Activated T-helper 2 cell treated with anti-CD3 and anti-CD28 coated beads, Interferon-gamma antibody, Interleukin-2, Interleukin-4, amounts not matched to agents 10 μg/mL and 5 μg/mL and 100 μg/mL, durations not matched to agents 14 hours and 24 hours and 36 hours (primary cell): ENCODE data around the gene ENDOV. TPM values are rescaled to one million over a fixed set of nuclear protein-coding genes. Genes with fewer than 3 reads are reported as not detected.

ENCODE experiments used
- DNase-seq: peaks from one replicate; pipeline ENCODE4 v3.0.0; 2021; ENCODE audit warnings: low spot score
- H3K27ac Mint-ChIP-seq: one replicate; pipeline ENCODE4 v1.8.0; 2021; ENCODE audit warnings: mixed read lengths
- H3K27me3 Mint-ChIP-seq: one replicate; pipeline ENCODE4 v1.8.0; 2021; ENCODE audit warnings: low read depth, mixed read lengths
- H3K36me3 Mint-ChIP-seq: one replicate; pipeline ENCODE4 v1.8.0; 2021; ENCODE audit warnings: low read depth, mixed read lengths
- H3K4me1 Mint-ChIP-seq: one replicate; pipeline ENCODE4 v1.8.0; 2021; ENCODE audit warnings: low read depth, mixed read lengths
- H3K4me3 Mint-ChIP-seq: one replicate; pipeline ENCODE4 v1.8.0; 2021; ENCODE audit warnings: low read depth, mild to moderate bottlenecking, moderate library complexity, mixed read lengths
- H3K9me3 Mint-ChIP-seq: one replicate; pipeline ENCODE4 v1.8.0; 2021; ENCODE audit warnings: mixed read lengths
- intact Hi-C: fragments of 100-400 bp; cut with micrococcal nuclease; formaldehyde crosslinking; loops from one replicate; pipeline ENCODE4 v1.15.1; 2023
- total RNA-seq: library from RNA; stranded (reverse); gene quantifications from 2 replicates; pipeline ENCODE4 v1.2.3, GENCODE V29; 2022

Gene ENDOV
- total RNA-seq, 1 donor from 2014 or later, result 16.1 TPM

GRCh38 chr17:80380555-80381002, 34.4 kb upstream of the ENDOV start:
- no peak overlapping the region for H3K27ac Mint-ChIP-seq
- H3K36me3 Mint-ChIP-seq, result peaks cover 97% of the 10 kb centered on the region
- no peak for DNase-seq
- H3K4me1 Mint-ChIP-seq, result peaks cover 5% of the 10 kb centered on the region
- no peak overlapping the region for H3K4me3 Mint-ChIP-seq
- intact Hi-C loops, result no loop called here
- H3K9me3 Mint-ChIP-seq, result no peaks in the 10 kb centered on the region
- no peaks in the 10 kb centered on the region for H3K27me3 Mint-ChIP-seq

- Mint-ChIP-seq H3K4me3 (no peak overlapping the region), H3K4me1 (peaks cover 5% of the 10 kb centered on the region), H3K36me3 (peaks cover 97% of the 10 kb centered on the region), H3K27me3 (no peaks in the 10 kb centered on the region), H3K9me3 (no peaks in the 10 kb centered on the region), H3K27ac (no peak overlapping the region)
- intact Hi-C loops, result no loop called here
- no peak for DNase-seq
Observed at GRCh38 chr17:80381416-80381923, 33.5 kb upstream of the ENDOV start.

GRCh38 chr17:80382446-80382845, 32.5 kb upstream of the ENDOV start:
- H3K36me3 Mint-ChIP-seq, result peaks cover 95% of the 10 kb centered on the region
- no peak overlapping the region for H3K27ac Mint-ChIP-seq
- H3K4me1 Mint-ChIP-seq, result peaks cover 5% of the 10 kb centered on the region
- DNase-seq, result no peak
- no peaks in the 10 kb centered on the region for H3K9me3 Mint-ChIP-seq
- H3K4me3 Mint-ChIP-seq, result no peak overlapping the region
- no peaks in the 10 kb centered on the region for H3K27me3 Mint-ChIP-seq
- intact Hi-C loops, result no loop called here

GRCh38 chr17:80382956-80383355, 32.0 kb upstream of the ENDOV start:
- Mint-ChIP-seq H3K27me3 (no peaks in the 10 kb centered on the region), H3K36me3 (peaks cover 94% of the 10 kb centered on the region), H3K27ac (no peak overlapping the region), H3K4me1 (peaks cover 5% of the 10 kb centered on the region), H3K9me3 (no peaks in the 10 kb centered on the region), H3K4me3 (no peak overlapping the region)
- DNase-seq, result no peak
- intact Hi-C loops, result no loop called here

GRCh38 chr17:80384078-80384960, 30.6 kb upstream of the ENDOV start:
- Mint-ChIP-seq H3K27ac (peak overlapping the region; percentile 61), H3K4me3 (no peak overlapping the region), H3K4me1 (peaks cover 5% of the 10 kb centered on the region), H3K27me3 (no peaks in the 10 kb centered on the region), H3K9me3 (no peaks in the 10 kb centered on the region), H3K36me3 (peaks cover 94% of the 10 kb centered on the region)
- intact Hi-C loops, result no loop called here
- no peak for DNase-seq

DNA sequence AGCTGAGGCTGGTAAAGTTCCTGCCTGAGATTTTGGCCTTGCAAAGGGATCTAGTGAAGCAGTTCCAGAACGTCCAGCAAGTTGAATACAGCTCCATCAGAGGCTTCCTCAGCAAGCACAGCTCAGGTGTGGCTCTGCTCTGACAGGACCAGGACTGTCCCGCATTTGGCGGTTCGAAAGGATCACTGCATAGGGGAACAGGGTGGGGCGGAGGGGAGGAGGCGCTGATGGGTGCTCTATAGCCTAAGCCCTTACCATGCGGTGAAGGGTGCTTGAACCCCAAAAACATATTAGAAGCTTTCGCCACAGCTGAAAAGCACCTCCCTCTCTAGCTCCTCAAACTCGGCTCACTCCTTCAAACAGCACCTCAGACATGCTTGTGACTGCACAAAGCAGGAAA, 29.9 kb upstream of the ENDOV start:
- no peak overlapping the region for H3K27ac Mint-ChIP-seq
- H3K4me1 Mint-ChIP-seq, result peaks cover 5% of the 10 kb centered on the region
- no peak for DNase-seq
- no peak overlapping the region for H3K4me3 Mint-ChIP-seq
- intact Hi-C loops, result no loop called here
- no peaks in the 10 kb centered on the region for H3K9me3 Mint-ChIP-seq
- peaks cover 94% of the 10 kb centered on the region for H3K36me3 Mint-ChIP-seq
- no peaks in the 10 kb centered on the region for H3K27me3 Mint-ChIP-seq

DNA sequence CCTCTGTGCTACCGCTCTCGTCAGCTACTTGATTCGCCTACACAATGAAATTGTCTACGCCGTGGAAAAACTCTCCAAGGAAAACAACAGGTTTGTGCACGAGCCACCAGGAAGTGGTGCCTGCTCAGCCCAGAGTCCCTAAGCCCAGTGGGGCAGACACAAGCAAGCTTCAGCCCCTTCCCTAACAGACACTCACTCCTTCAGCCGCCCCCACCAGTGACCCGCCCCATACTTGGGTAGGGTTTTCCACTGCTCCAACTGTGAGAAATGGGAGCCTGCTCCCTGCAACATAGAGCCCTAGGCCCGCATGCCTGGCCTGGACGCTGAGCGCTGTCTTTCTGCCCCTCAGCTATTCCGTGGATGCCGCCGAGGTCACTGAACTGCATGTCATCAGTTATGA, 28.6 kb upstream of the ENDOV start:
- H3K36me3 Mint-ChIP-seq, result peaks cover 90% of the 10 kb centered on the region
- H3K27me3 Mint-ChIP-seq, result no peaks in the 10 kb centered on the region
- DNase-seq, result no peak
- H3K27ac Mint-ChIP-seq, result no peak overlapping the region
- H3K4me3 Mint-ChIP-seq, result no peak overlapping the region
- intact Hi-C loops, result no loop called here
- H3K9me3 Mint-ChIP-seq, result no peaks in the 10 kb centered on the region
- H3K4me1 Mint-ChIP-seq, result peaks cover 5% of the 10 kb centered on the region

GRCh38 chr17:80387071-80387470, 27.9 kb upstream of the ENDOV start:
- Mint-ChIP-seq H3K4me3 (no peak overlapping the region), H3K4me1 (peaks cover 5% of the 10 kb centered on the region), H3K27me3 (no peaks in the 10 kb centered on the region), H3K36me3 (peaks cover 89% of the 10 kb centered on the region), H3K9me3 (no peaks in the 10 kb centered on the region), H3K27ac (no peak overlapping the region)
- DNase-seq, result no peak
- intact Hi-C loops, result no loop called here

- peaks cover 87% of the 10 kb centered on the region for H3K36me3 Mint-ChIP-seq
- DNase-seq, result no peak
- intact Hi-C loops, result no loop called here
- no peaks in the 10 kb centered on the region for H3K9me3 Mint-ChIP-seq
- H3K4me1 Mint-ChIP-seq, result peaks cover 5% of the 10 kb centered on the region
- H3K27me3 Mint-ChIP-seq, result no peaks in the 10 kb centered on the region
- no peak overlapping the region for H3K27ac Mint-ChIP-seq
- no peak overlapping the region for H3K4me3 Mint-ChIP-seq
Observed at GRCh38 chr17:80388175-80388574, 26.8 kb upstream of the ENDOV start.

DNA sequence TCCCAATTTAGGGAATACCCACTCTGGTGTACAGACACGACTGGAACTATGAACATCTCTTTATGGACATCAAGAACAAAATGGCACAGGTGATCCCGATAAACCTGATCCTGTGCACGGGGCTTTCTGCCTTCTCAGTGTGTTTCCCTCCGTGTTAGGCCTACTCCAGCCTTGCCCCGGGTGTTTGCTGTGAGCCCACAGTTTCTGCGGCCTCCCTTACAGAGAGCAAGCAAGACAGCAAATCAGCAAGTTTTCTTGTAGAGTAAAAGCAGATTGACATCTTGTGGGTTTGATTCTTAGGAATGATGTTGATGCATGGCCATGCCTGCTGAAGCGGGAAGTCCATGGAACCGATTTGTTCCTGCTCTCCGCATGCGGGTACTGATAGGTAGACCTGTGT, 26.4 kb upstream of the ENDOV start:
- Mint-ChIP-seq H3K27ac (no peak overlapping the region), H3K36me3 (peaks cover 87% of the 10 kb centered on the region), H3K4me3 (no peak overlapping the region), H3K4me1 (peaks cover 5% of the 10 kb centered on the region), H3K9me3 (no peaks in the 10 kb centered on the region), H3K27me3 (no peaks in the 10 kb centered on the region)
- DNase-seq, result no peak
- intact Hi-C loops, result no loop called here

- intact Hi-C loops, result no loop called here
- Mint-ChIP-seq H3K27me3 (no peaks in the 10 kb centered on the region), H3K27ac (peak overlapping the region; percentile 46), H3K4me3 (no peak overlapping the region), H3K4me1 (no peaks in the 10 kb centered on the region), H3K9me3 (no peaks in the 10 kb centered on the region), H3K36me3 (peaks cover 87% of the 10 kb centered on the region)
- no peak for DNase-seq
Observed at GRCh38 chr17:80389011-80389995, 25.7 kb upstream of the ENDOV start.

- intact Hi-C loops, result no loop called here
- no peaks in the 10 kb centered on the region for H3K9me3 Mint-ChIP-seq
- peaks cover 68% of the 10 kb centered on the region for H3K36me3 Mint-ChIP-seq
- H3K4me3 Mint-ChIP-seq, result no peak overlapping the region
- no peak overlapping the region for H3K27ac Mint-ChIP-seq
- DNase-seq, result no peak
- H3K4me1 Mint-ChIP-seq, result peaks cover 8% of the 10 kb centered on the region
- H3K27me3 Mint-ChIP-seq, result no peaks in the 10 kb centered on the region
Observed at GRCh38 chr17:80393241-80393890, 21.6 kb upstream of the ENDOV start.
